Measurements from ENCODE around the gene VPS52. TPM values are rescaled to one million over a fixed set of nuclear protein-coding genes. Genes with fewer than 3 reads are reported as not detected.

VPS52 gene
- total RNA-seq, 2 donors from 2014 or later, result 19.0 to 31.7 TPM

DNA sequence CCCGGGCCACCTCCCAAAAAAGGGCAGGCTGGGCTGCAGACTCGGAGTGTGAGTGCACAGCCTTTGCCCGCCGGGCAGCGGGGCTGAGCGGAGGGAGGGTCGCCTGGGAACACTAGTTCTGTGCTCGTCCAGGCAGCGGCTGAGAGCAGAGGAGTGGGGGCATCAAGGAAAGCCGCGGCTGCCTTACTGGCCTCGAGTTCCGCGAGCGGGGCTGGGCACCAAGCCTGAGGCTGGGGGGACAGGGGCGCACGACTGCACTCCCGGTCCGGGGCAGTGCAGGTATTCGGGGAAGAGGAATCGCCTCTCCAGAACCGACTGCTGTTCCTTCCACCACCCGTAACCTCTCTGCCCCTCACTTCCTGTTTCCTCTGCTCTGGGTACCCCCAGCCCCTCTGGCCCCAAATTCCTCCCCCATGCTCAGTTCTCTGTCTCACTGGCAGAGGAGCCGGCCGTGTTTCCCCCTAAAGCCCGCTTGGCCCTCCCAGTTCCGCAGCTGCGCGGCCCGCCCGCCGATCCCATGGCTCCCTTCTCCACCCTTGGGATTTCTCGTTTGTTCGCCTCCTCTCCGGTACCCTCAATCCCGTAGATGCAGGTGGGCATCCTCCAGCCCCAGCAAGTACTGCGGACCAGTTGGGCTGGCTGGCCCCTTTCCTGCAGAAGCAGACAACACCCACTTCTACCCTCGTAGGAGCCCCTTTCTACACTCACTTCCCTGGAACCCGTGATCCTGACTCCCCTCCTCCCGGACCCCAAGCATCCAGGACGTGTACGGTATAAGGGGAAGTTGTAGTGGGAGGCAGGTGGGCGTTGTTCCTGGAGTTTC lies 58.3 kb downstream of the VPS52 start:
- H3K27me3 ChIP-seq, result no peaks in the 10 kb centered on the region
- TF ChIP-seq CTCF (IDR thresholded peaks at IDR 0.05), result no peak
- no peaks in the 10 kb centered on the region for H3K9me3 ChIP-seq
- DNase-seq (ENCODE audit: low spot score), result no peak
- peak overlapping the region in 1 of 2 donors; percentile 42 for H3K27ac ChIP-seq
- peaks cover 14% of the 10 kb centered on the region for H3K36me3 ChIP-seq
- peaks cover 0 to 26% of the 10 kb centered on the region in 2 donors for H3K4me1 ChIP-seq
- H3K4me3 ChIP-seq, result peak overlapping the region; percentile 33 to 61

GRCh38 chr6:33212857-33213165 lies 58.9 kb downstream of the VPS52 start:
- Histone ChIP-seq H3K9me3 (no peaks in the 10 kb centered on the region), H3K4me3 (peak overlapping the region; percentile 33 to 61), H3K27me3 (no peaks in the 10 kb centered on the region), H3K27ac (peak overlapping the region in 1 of 2 donors; percentile 42), H3K36me3 (peaks cover 14% of the 10 kb centered on the region), H3K4me1 (peaks cover 0 to 26% of the 10 kb centered on the region in 2 donors)
- DNase-seq (ENCODE audit: low spot score), result no peak
- TF ChIP-seq CTCF (IDR thresholded peaks at IDR 0.05), result no peak

DNA sequence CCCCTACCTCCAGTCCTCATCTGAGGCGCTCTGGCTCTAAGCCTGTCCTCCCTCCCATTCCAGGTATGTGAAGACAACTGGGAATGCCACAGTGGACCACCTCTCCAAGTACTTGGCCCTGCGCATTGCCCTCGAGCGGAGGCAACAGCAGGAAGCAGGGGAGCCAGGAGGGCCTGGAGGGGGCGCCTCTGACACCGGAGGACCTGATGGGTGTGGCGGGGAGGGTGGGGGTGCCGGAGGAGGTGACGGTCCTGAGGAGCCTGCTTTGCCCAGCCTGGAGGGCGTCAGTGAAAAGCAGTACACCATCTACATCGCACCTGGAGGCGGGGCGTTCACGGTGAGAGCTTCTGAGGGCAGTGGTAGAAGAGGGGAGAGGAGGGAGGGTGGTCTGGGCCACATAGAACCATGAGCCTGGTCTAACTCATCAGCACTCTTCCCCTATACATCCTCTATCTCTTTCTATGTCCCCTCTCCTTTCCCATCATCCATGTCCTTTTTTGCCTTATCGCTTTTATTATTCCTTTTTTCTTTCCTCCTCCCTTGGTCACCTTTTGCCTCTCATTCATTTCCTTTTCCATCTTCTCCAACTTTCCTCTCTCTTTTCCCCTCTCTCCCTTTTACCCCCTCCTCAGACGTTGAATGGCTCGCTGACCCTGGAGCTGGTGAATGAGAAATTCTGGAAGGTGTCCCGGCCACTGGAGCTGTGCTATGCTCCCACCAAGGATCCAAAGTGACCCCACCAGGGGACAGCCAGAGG lies 59.8 kb downstream of the VPS52 start:
- TF ChIP-seq CTCF (IDR thresholded peaks at IDR 0.05), result no peak
- Histone ChIP-seq H3K9me3 (no peaks in the 10 kb centered on the region), H3K4me1 (peaks cover 0 to 36% of the 10 kb centered on the region in 2 donors), H3K4me3 (no peak overlapping the region), H3K27me3 (no peaks in the 10 kb centered on the region), H3K36me3 (peaks cover 14% of the 10 kb centered on the region), H3K27ac (no peak overlapping the region)
- DNase-seq (ENCODE audit: low spot score), result no peak

GRCh38 chr6:33211136-33211535 lies 60.5 kb downstream of the VPS52 start:
- TF ChIP-seq CTCF (IDR thresholded peaks at IDR 0.05), result no peak
- Histone ChIP-seq H3K4me1 (peaks cover 0 to 37% of the 10 kb centered on the region in 2 donors), H3K4me3 (no peak overlapping the region), H3K27me3 (no peaks in the 10 kb centered on the region), H3K27ac (no peak overlapping the region), H3K36me3 (peaks cover 14% of the 10 kb centered on the region), H3K9me3 (no peaks in the 10 kb centered on the region)
- DNase-seq (ENCODE audit: low spot score), result no peak

GRCh38 chr6:33209856-33210255 lies 61.8 kb downstream of the VPS52 start:
- no peak overlapping the region for H3K4me3 ChIP-seq
- H3K27me3 ChIP-seq, result no peaks in the 10 kb centered on the region
- H3K9me3 ChIP-seq, result no peaks in the 10 kb centered on the region
- H3K4me1 ChIP-seq, result peaks cover 0 to 43% of the 10 kb centered on the region in 2 donors
- no peak for DNase-seq (ENCODE audit: low spot score)
- no peak for TF ChIP-seq CTCF (IDR thresholded peaks at IDR 0.05)
- H3K36me3 ChIP-seq, result peaks cover 14% of the 10 kb centered on the region
- no peak overlapping the region for H3K27ac ChIP-seq
